Esophagus muscularis mucosa (tissue), 4 donors: ENCODE measurements around the gene MX1. TPM values are rescaled to one million over a fixed set of nuclear protein-coding genes. Genes with fewer than 3 reads are reported as not detected.

Source experiments
- DNase-seq: peaks from one replicate; pipeline ENCODE4 v3.0.0-alpha.2; 2017; ENCODE audit errors: extremely low spot score
- H3K27ac ChIP-seq, 4 donors: fragments of 200-600 bp; sonication (generic); replicated peaks in 1 of 4; 1 replicate in 3 of 4; 2 replicates in 1 of 4; pipeline ENCODE4 v1.5.1; 2016 to 2019; ENCODE audit warnings: mild to moderate bottlenecking in 1 of 4
- H3K27me3 ChIP-seq, 4 donors: fragments of 200-600 bp; sonication (generic); one replicate each; pipeline versions ENCODE4 v1.5.1 to v1.6.0; 2016 to 2019
- H3K36me3 ChIP-seq, 4 donors: fragments of 200-600 bp; sonication (generic); one replicate each; pipeline ENCODE4 v1.5.1; 2016 to 2019
- H3K4me1 ChIP-seq, 4 donors: fragments of 200-600 bp; sonication (generic); one replicate each; pipeline ENCODE4 v1.5.1; 2016 to 2019
- H3K4me3 ChIP-seq, 4 donors: fragments of 200-600 bp; sonication (generic); 1 replicate in 2 of 4; 2 replicates in 2 of 4; pipeline ENCODE4 v1.5.1; 2016 to 2019; ENCODE audit warnings: mild to moderate bottlenecking in 4 of 4, moderate library complexity in 1 of 4
- H3K9me3 ChIP-seq, 4 donors: fragments of 200-600 bp; sonication (generic); 1 replicate in 3 of 4; 2 replicates in 1 of 4; pipeline ENCODE4 v1.5.1; 2016 to 2019
- EP300 ChIP-seq: sonication (generic); formaldehyde crosslinking; IDR thresholded peaks from one replicate; pipeline ENCODE4 v1.6.1; 2017; ENCODE audit warnings: antibody characterized with exemption
- POLR2A ChIP-seq: fragments of 450-650 bp; IDR thresholded peaks from one replicate; pipeline ENCODE4 v1.6.1; 2017; ENCODE audit warnings: antibody characterized with exemption, moderate library complexity, mild to moderate bottlenecking, low read depth
- POLR2AphosphoS5 ChIP-seq, 2 donors: sonication (generic); formaldehyde crosslinking; IDR thresholded peaks; one replicate each; pipeline ENCODE4 v1.6.1; 2017; ENCODE audit warnings: antibody characterized with exemption in 2 of 2
- WGBS: methylation state at CpG from one replicate; pipeline ENCODE4 v1.1.5; 2018; 5-methylcytosine and 5-hydroxymethylcytosine counted together
- intact Hi-C: fragments of 100-400 bp; cut with DNase I; formaldehyde crosslinking; loops from one replicate; pipeline ENCODE4 v1.15.1; 2023
- total RNA-seq, 4 donors: library from RNA; depleted of rRNA; stranded (reverse); fragments of >200 nt; gene quantifications; one replicate each; pipeline versions ENCODE4 v1.1.0 to v1.2.1, GENCODE V29; 2016
- TF ChIP-seq, protein P1 (sequence below), 3 experiments: fragments of 200-600 bp in 2 of 3; fragments of 450-650 bp in 1 of 3; sonication (generic) in 2 of 3; IDR thresholded peaks; one replicate each; pipeline ENCODE4 v1.5.1; 2017 to 2019; ENCODE audit warnings: antibody characterized with exemption in 3 of 3, mild to moderate bottlenecking in 2 of 3, moderate library complexity in 1 of 3

The MX1 gene
- total RNA-seq, 4 donors from 2014 or later = 13.8 to 34.6 (median 22.2) TPM

DNA sequence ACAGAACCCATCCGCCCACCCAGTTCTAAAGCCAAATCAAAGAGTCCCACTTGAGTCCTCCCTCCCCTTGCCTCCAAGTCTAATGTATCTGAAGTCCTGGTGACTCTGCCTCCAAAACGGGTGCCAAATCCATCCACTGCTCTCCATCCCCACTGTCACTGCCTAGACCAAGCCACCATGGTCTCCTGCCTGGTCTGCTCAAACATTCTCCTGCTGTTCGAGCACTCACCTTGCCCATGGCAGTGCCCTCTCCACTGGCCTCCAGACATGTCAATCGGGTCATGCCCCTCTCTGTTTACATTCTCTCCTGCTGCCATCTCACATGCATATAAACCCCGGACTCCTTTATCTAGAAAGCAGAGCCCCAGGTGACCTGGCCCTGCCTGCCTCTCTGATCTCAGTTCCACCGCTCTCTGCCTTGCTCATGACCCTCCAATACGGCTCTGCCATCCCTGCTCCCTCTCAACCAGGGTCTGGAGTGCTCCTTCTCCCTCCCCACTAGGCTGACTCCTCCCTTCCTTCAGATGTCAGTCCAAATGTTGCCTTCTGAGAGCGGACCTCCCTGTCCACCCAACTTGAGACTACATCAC lies 32.1 kb upstream of the MX1 start:
- H3K36me3 ChIP-seq = peaks cover 0 to 57% (median 34%) of the 10 kb centered on the region in 4 donors

DNA sequence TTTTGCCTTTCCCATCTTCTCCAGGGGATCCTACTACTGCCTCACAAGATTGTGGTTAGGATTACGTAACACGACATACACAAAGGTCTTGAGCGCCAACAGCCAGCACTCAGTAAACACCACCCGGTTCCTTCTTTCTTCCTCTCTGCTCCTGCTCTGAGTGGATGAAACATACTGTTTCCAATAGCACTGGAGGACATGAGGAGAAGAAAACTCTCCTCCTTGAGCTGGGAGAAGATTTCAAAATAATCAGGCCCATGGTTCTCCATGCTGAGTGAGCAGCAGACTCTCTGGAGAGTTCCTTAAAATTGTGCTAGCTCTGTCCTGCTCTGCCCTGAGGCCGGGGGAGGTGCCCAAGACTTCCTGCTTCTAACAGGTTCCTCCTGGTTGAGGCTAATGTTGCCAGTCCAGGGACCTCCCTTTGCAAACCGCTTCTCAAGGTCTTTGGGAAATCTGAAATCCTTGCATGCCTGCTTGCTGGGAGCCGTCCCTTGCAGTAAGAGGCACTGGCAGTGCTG lies 29.4 kb upstream of the MX1 start:
- peaks cover 0 to 66% (median 36%) of the 10 kb centered on the region in 4 donors for H3K36me3 ChIP-seq
- peaks cover 0 to 5% (median 0%) of the 10 kb centered on the region in 4 donors for H3K27me3 ChIP-seq
- no peak overlapping the region for H3K4me3 ChIP-seq
- no peak for TF ChIP-seq POLR2AphosphoS5 (IDR thresholded peaks at IDR 0.05)
- TF ChIP-seq POLR2A = no peak
- no peak for TF ChIP-seq EP300
- TF ChIP-seq, protein P1, sequence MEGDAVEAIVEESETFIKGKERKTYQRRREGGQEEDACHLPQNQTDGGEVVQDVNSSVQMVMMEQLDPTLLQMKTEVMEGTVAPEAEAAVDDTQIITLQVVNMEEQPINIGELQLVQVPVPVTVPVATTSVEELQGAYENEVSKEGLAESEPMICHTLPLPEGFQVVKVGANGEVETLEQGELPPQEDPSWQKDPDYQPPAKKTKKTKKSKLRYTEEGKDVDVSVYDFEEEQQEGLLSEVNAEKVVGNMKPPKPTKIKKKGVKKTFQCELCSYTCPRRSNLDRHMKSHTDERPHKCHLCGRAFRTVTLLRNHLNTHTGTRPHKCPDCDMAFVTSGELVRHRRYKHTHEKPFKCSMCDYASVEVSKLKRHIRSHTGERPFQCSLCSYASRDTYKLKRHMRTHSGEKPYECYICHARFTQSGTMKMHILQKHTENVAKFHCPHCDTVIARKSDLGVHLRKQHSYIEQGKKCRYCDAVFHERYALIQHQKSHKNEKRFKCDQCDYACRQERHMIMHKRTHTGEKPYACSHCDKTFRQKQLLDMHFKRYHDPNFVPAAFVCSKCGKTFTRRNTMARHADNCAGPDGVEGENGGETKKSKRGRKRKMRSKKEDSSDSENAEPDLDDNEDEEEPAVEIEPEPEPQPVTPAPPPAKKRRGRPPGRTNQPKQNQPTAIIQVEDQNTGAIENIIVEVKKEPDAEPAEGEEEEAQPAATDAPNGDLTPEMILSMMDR (IDR thresholded peaks at IDR 0.05) = no peak
- no peaks in the 10 kb centered on the region for H3K4me1 ChIP-seq
- 64% methylated on average over 7 of the region's 7 CpGs for WGBS
- no peaks in the 10 kb centered on the region for H3K9me3 ChIP-seq
- no peak overlapping the region for H3K27ac ChIP-seq
- intact Hi-C loops = loop anchor here (10.0 kb wide), 1 partner anchor 102 kb away; no protein-coding TSS in a partner anchor
- DNase-seq = no peak

More for the DNA sequence above, 32.1 kb upstream of the MX1 start:
- Histone ChIP-seq H3K9me3 (no peaks in the 10 kb centered on the region), H3K4me3 (no peak overlapping the region), H3K27me3 (peaks cover 0 to 5% (median 0%) of the 10 kb centered on the region in 4 donors), H3K27ac (no peak overlapping the region), H3K4me1 (no peaks in the 10 kb centered on the region)
- no peak for DNase-seq
- WGBS = 92% methylated on average over 8 of the region's 8 CpGs
- intact Hi-C loops = loop anchor here (10.0 kb wide), 1 partner anchor 99 kb away; no protein-coding TSS in a partner anchor
- TF ChIP-seq POLR2A = no peak
- TF ChIP-seq, protein P1 (IDR thresholded peaks at IDR 0.05) = no peak
- TF ChIP-seq POLR2AphosphoS5 (IDR thresholded peaks at IDR 0.05) = no peak
- no peak for TF ChIP-seq EP300

DNA sequence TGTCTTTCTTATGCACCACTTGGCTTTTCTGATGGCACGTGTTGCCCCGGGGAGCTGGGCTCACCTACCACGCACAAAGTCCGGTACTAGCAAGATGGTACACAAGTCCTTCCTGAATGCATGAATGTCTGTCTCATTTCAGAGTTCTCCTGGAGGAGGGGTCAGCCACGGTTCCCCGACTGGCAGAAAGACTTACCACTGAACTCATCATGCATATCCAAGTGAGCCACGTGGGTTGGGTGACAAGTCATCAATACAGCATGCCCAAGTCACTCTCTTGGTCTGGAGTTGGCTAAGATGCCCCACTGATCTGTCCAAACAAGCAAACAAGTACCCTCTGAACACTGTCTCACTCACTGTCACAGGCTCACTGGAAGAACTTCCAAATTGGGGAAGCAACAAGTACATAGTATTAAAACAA lies 28.6 kb upstream of the MX1 start:
- intact Hi-C loops = loop anchor here (10.0 kb wide), 1 partner anchor 103 kb away; no protein-coding TSS in a partner anchor
- H3K36me3 ChIP-seq = peaks cover 0 to 70% (median 42%) of the 10 kb centered on the region in 4 donors
- no peaks in the 10 kb centered on the region for H3K9me3 ChIP-seq
- H3K27ac ChIP-seq = no peak overlapping the region
- peaks cover 0 to 5% (median 0%) of the 10 kb centered on the region in 4 donors for H3K27me3 ChIP-seq
- DNase-seq = no peak
- 84% methylated on average over 4 of the region's 7 CpGs for WGBS
- TF ChIP-seq, protein P1 (IDR thresholded peaks at IDR 0.05) = no peak
- TF ChIP-seq POLR2A = no peak
- no peak for TF ChIP-seq EP300
- no peak for TF ChIP-seq POLR2AphosphoS5 (IDR thresholded peaks at IDR 0.05)
- no peak overlapping the region for H3K4me3 ChIP-seq
- H3K4me1 ChIP-seq = no peaks in the 10 kb centered on the region

DNA sequence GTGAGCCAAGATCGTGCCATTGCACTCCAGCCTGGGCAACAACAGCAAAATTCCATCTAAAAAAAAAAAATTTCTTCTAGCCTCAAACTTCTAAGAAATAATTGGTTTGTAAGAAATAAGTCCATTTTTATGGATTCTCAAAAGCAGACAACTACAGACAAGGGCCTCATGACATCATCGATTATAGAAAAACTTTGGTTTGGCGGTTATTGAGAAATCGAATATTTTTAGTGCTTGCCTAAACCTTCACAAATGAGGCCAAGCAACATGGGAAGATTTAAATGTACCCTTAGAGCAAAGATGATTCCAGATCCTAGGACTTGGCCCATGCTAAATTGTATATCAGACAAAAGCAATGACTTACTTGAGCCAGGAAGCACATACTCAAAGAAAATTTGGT lies 27.8 kb upstream of the MX1 start:
- intact Hi-C loops = loop anchor here (10.0 kb wide), 1 partner anchor 103 kb away; no protein-coding TSS in a partner anchor
- TF ChIP-seq POLR2A = no peak
- TF ChIP-seq, protein P1 (IDR thresholded peaks at IDR 0.05) = no peak
- no peak for TF ChIP-seq POLR2AphosphoS5 (IDR thresholded peaks at IDR 0.05)
- no peak for TF ChIP-seq EP300
- H3K4me3 ChIP-seq = no peak overlapping the region
- H3K36me3 ChIP-seq = peaks cover 0 to 78% (median 47%) of the 10 kb centered on the region in 4 donors
- no peaks in the 10 kb centered on the region for H3K4me1 ChIP-seq
- no peaks in the 10 kb centered on the region for H3K9me3 ChIP-seq
- DNase-seq = no peak
- 97% methylated on average over 4 of the region's 4 CpGs for WGBS
- peaks cover 0 to 5% (median 0%) of the 10 kb centered on the region in 4 donors for H3K27me3 ChIP-seq
- H3K27ac ChIP-seq = no peak overlapping the region
